Retina (tissue), 1 donor: ENCODE results near the gene AACS.
"Not testable (repeated sequence)": the region's sequence is repeated elsewhere in the genome, so short reads cannot be mapped to it uniquely, and the experiment has no call there.

Experiments used
- DNase-seq: peaks from one replicate; pipeline ENCODE4 v3.0.0-alpha.2; 2016

The AACS gene

GRCh38 chr12:125092872-125093680 lies 27.8 kb downstream of the AACS start:
- DNase-seq: peak; percentile 61

GRCh38 chr12:125093681-125094330 lies 28.6 kb downstream of the AACS start:
- no peak for DNase-seq

- no peak for DNase-seq
These were observed 31.7 kb downstream of the AACS start for GRCh38 chr12:125096894-125097293.

- no peak for DNase-seq
These were observed 32.2 kb downstream of the AACS start for GRCh38 chr12:125097427-125097826.

GRCh38 chr12:125098676-125099408 lies 33.6 kb downstream of the AACS start:
- no peak for DNase-seq

GRCh38 chr12:125099409-125099782 lies 34.2 kb downstream of the AACS start:
- no peak for DNase-seq

- no peak for DNase-seq
These were observed 35.6 kb downstream of the AACS start for GRCh38 chr12:125100551-125101434.

- DNase-seq: no peak
These were observed 39.7 kb downstream of the AACS start for GRCh38 chr12:125104982-125105381.

GRCh38 chr12:125105600-125105999 lies 40.4 kb downstream of the AACS start:
- no peak for DNase-seq

- no peak for DNase-seq
These were observed 45.6 kb downstream of the AACS start for GRCh38 chr12:125110641-125111360.

GRCh38 chr12:125111403-125111802 lies 46.2 kb downstream of the AACS start:
- DNase-seq: no peak

GRCh38 chr12:125112614-125113013 lies 47.4 kb downstream of the AACS start:
- not testable (repeated sequence) for DNase-seq

- no peak for DNase-seq
These were observed 48.0 kb downstream of the AACS start for GRCh38 chr12:125113263-125113662.

GRCh38 chr12:125113789-125114188 lies 48.6 kb downstream of the AACS start:
- DNase-seq: no peak

- no peak for DNase-seq
These were observed 49.3 kb downstream of the AACS start for GRCh38 chr12:125114365-125115141.

GRCh38 chr12:125120566-125120965 lies 55.3 kb downstream of the AACS start:
- no peak for DNase-seq

GRCh38 chr12:125121106-125121505 lies 55.9 kb downstream of the AACS start:
- no peak for DNase-seq

GRCh38 chr12:125122668-125123067 lies 57.4 kb downstream of the AACS start:
- DNase-seq: no peak

- DNase-seq: no peak
These were observed 59.2 kb downstream of the AACS start for GRCh38 chr12:125124320-125124966.

GRCh38 chr12:125125271-125125670 lies 60.0 kb downstream of the AACS start:
- DNase-seq: no peak
